ENCODE measurements around the gene GSTO2.

Gene GSTO2

GRCh38 chr10:104267721-104268404 is 1.1 kb upstream of the GSTO2 start:
- DNase-seq (ENCODE audit: low read depth) = no peak
- H3K4me3 ChIP-seq (ENCODE audit: low read length) = peak overlapping the region; percentile 95
- H3K9me3 ChIP-seq (ENCODE audit: control insufficient read depth, low read length) = no peaks in the 10 kb centered on the region
- H3K4me1 ChIP-seq (ENCODE audit: control insufficient read depth, insufficient read depth, low read length) = peaks cover 5% of the 10 kb centered on the region
- peak overlapping the region; percentile 93 for H3K9ac ChIP-seq (ENCODE audit: low read length)
- H3K27me3 ChIP-seq (replicated peaks; ENCODE audit: control insufficient read depth, insufficient read depth, low read length) = no peaks in the 10 kb centered on the region
- peaks cover 54% of the 10 kb centered on the region for H3K36me3 ChIP-seq (ENCODE audit: control insufficient read depth, insufficient read depth, low read length, severe bottlenecking)

- no peaks in the 10 kb centered on the region for H3K27me3 ChIP-seq (replicated peaks; ENCODE audit: control insufficient read depth, insufficient read depth, low read length)
- no peaks in the 10 kb centered on the region for H3K9me3 ChIP-seq (ENCODE audit: control insufficient read depth, low read length)
- DNase-seq (ENCODE audit: low read depth) = no peak
Observed at GRCh38 chr10:104268405-104268712, 625 bp upstream of the GSTO2 start.

GRCh38 chr10:104273286-104273685 is 4.3 kb downstream of the GSTO2 start:
- H3K36me3 ChIP-seq (ENCODE audit: control insufficient read depth, insufficient read depth, low read length, severe bottlenecking) = no peaks in the 10 kb centered on the region
- no peaks in the 10 kb centered on the region for H3K9me3 ChIP-seq (ENCODE audit: control insufficient read depth, low read length)
- no peaks in the 10 kb centered on the region for H3K27me3 ChIP-seq (replicated peaks; ENCODE audit: control insufficient read depth, insufficient read depth, low read length)
- no peak overlapping the region for H3K4me3 ChIP-seq (ENCODE audit: low read length)
- peak overlapping the region; percentile 84 for H3K9ac ChIP-seq (ENCODE audit: low read length)
- DNase-seq (ENCODE audit: low read depth) = peak; percentile 41
- H3K4me1 ChIP-seq (ENCODE audit: control insufficient read depth, insufficient read depth, low read length) = peaks cover 23% of the 10 kb centered on the region

More at GRCh38 chr10:104268405-104268712, 625 bp upstream of the GSTO2 start:
- Histone ChIP-seq H3K4me3 (ENCODE audit: low read length) (peak overlapping the region; percentile 95), H3K9ac (ENCODE audit: low read length) (peak overlapping the region; percentile 93), H3K36me3 (ENCODE audit: control insufficient read depth, insufficient read depth, low read length, severe bottlenecking) (peaks cover 49% of the 10 kb centered on the region), H3K4me1 (ENCODE audit: control insufficient read depth, insufficient read depth, low read length) (peaks cover 10% of the 10 kb centered on the region)

- DNase-seq (ENCODE audit: low read depth) = peak; percentile 77
- peaks cover 23% of the 10 kb centered on the region for H3K4me1 ChIP-seq (ENCODE audit: control insufficient read depth, insufficient read depth, low read length)
- H3K36me3 ChIP-seq (ENCODE audit: control insufficient read depth, insufficient read depth, low read length, severe bottlenecking) = no peaks in the 10 kb centered on the region
- no peaks in the 10 kb centered on the region for H3K9me3 ChIP-seq (ENCODE audit: control insufficient read depth, low read length)
- no peaks in the 10 kb centered on the region for H3K27me3 ChIP-seq (replicated peaks; ENCODE audit: control insufficient read depth, insufficient read depth, low read length)
- peak overlapping the region; percentile 84 for H3K9ac ChIP-seq (ENCODE audit: low read length)
- peak overlapping the region; percentile 77 for H3K4me3 ChIP-seq (ENCODE audit: low read length)
Observed at GRCh38 chr10:104273899-104274575, 5.1 kb downstream of the GSTO2 start.

GRCh38 chr10:104274762-104275721 is 6.1 kb downstream of the GSTO2 start:
- Histone ChIP-seq H3K27me3 (replicated peaks; ENCODE audit: control insufficient read depth, insufficient read depth, low read length) (no peaks in the 10 kb centered on the region), H3K36me3 (ENCODE audit: control insufficient read depth, insufficient read depth, low read length, severe bottlenecking) (no peaks in the 10 kb centered on the region), H3K4me1 (ENCODE audit: control insufficient read depth, insufficient read depth, low read length) (peaks cover 23% of the 10 kb centered on the region), H3K9ac (ENCODE audit: low read length) (peak overlapping the region; percentile 84), H3K9me3 (ENCODE audit: control insufficient read depth, low read length) (no peaks in the 10 kb centered on the region), H3K4me3 (ENCODE audit: low read length) (peak overlapping the region; percentile 77)
- peak; percentile 63 for DNase-seq (ENCODE audit: low read depth)

GRCh38 chr10:104276192-104276591 is 7.2 kb downstream of the GSTO2 start:
- Histone ChIP-seq H3K4me3 (ENCODE audit: low read length) (no peak overlapping the region), H3K36me3 (ENCODE audit: control insufficient read depth, insufficient read depth, low read length, severe bottlenecking) (no peaks in the 10 kb centered on the region), H3K27me3 (replicated peaks; ENCODE audit: control insufficient read depth, insufficient read depth, low read length) (no peaks in the 10 kb centered on the region), H3K4me1 (ENCODE audit: control insufficient read depth, insufficient read depth, low read length) (peaks cover 23% of the 10 kb centered on the region), H3K9me3 (ENCODE audit: control insufficient read depth, low read length) (no peaks in the 10 kb centered on the region), H3K9ac (ENCODE audit: low read length) (no peak overlapping the region)
- DNase-seq (ENCODE audit: low read depth) = no peak

GRCh38 chr10:104277785-104278184 is 8.8 kb downstream of the GSTO2 start:
- no peak overlapping the region for H3K9ac ChIP-seq (ENCODE audit: low read length)
- no peaks in the 10 kb centered on the region for H3K27me3 ChIP-seq (replicated peaks; ENCODE audit: control insufficient read depth, insufficient read depth, low read length)
- no peak for DNase-seq (ENCODE audit: low read depth)
- H3K36me3 ChIP-seq (ENCODE audit: control insufficient read depth, insufficient read depth, low read length, severe bottlenecking) = no peaks in the 10 kb centered on the region
- H3K9me3 ChIP-seq (ENCODE audit: control insufficient read depth, low read length) = no peaks in the 10 kb centered on the region
- H3K4me1 ChIP-seq (ENCODE audit: control insufficient read depth, insufficient read depth, low read length) = peaks cover 22% of the 10 kb centered on the region
- H3K4me3 ChIP-seq (ENCODE audit: low read length) = no peak overlapping the region

- no peaks in the 10 kb centered on the region for H3K9me3 ChIP-seq (ENCODE audit: control insufficient read depth, low read length)
- H3K4me1 ChIP-seq (ENCODE audit: control insufficient read depth, insufficient read depth, low read length) = peaks cover 18% of the 10 kb centered on the region
- DNase-seq (ENCODE audit: low read depth) = no peak
- H3K27me3 ChIP-seq (replicated peaks; ENCODE audit: control insufficient read depth, insufficient read depth, low read length) = no peaks in the 10 kb centered on the region
- no peaks in the 10 kb centered on the region for H3K36me3 ChIP-seq (ENCODE audit: control insufficient read depth, insufficient read depth, low read length, severe bottlenecking)
- H3K4me3 ChIP-seq (ENCODE audit: low read length) = no peak overlapping the region
- no peak overlapping the region for H3K9ac ChIP-seq (ENCODE audit: low read length)
Observed at GRCh38 chr10:104279550-104280259, 10.7 kb downstream of the GSTO2 start.

- no peaks in the 10 kb centered on the region for H3K36me3 ChIP-seq (ENCODE audit: control insufficient read depth, insufficient read depth, low read length, severe bottlenecking)
- H3K27me3 ChIP-seq (replicated peaks; ENCODE audit: control insufficient read depth, insufficient read depth, low read length) = no peaks in the 10 kb centered on the region
- H3K4me3 ChIP-seq (ENCODE audit: low read length) = no peak overlapping the region
- H3K9ac ChIP-seq (ENCODE audit: low read length) = no peak overlapping the region
- peaks cover 15% of the 10 kb centered on the region for H3K4me1 ChIP-seq (ENCODE audit: control insufficient read depth, insufficient read depth, low read length)
- no peaks in the 10 kb centered on the region for H3K9me3 ChIP-seq (ENCODE audit: control insufficient read depth, low read length)
- no peak for DNase-seq (ENCODE audit: low read depth)
Observed at GRCh38 chr10:104281694-104282093, 12.7 kb downstream of the GSTO2 start.

GRCh38 chr10:104284846-104285245 is 15.9 kb downstream of the GSTO2 start:
- no peaks in the 10 kb centered on the region for H3K36me3 ChIP-seq (ENCODE audit: control insufficient read depth, insufficient read depth, low read length, severe bottlenecking)
- H3K9ac ChIP-seq (ENCODE audit: low read length) = no peak overlapping the region
- H3K27me3 ChIP-seq (replicated peaks; ENCODE audit: control insufficient read depth, insufficient read depth, low read length) = no peaks in the 10 kb centered on the region
- H3K4me3 ChIP-seq (ENCODE audit: low read length) = no peak overlapping the region
- H3K9me3 ChIP-seq (ENCODE audit: control insufficient read depth, low read length) = no peaks in the 10 kb centered on the region
- H3K4me1 ChIP-seq (ENCODE audit: control insufficient read depth, insufficient read depth, low read length) = peaks cover 19% of the 10 kb centered on the region
- DNase-seq (ENCODE audit: low read depth) = no peak

Data from adipocyte (in vitro differentiated cells).